Chondrocyte (in vitro differentiated cells): ENCODE results near the gene MRPL28. TPM values are rescaled to one million over a fixed set of nuclear protein-coding genes. Genes with fewer than 3 reads are reported as not detected.

ENCODE experiments used
- DNase-seq: peaks from one replicate; pipeline ENCODE4 v3.0.0; 2021; ENCODE audit warnings: mixed read lengths, low spot score
- H3K27ac Mint-ChIP-seq: one replicate; pipeline ENCODE4 v1.8.0; 2021; ENCODE audit warnings: mild to moderate bottlenecking, moderate library complexity, mixed read lengths; ENCODE audit not compliant: unreplicated experiment
- H3K27me3 Mint-ChIP-seq: 2 replicates; pipeline ENCODE4 v1.8.0; 2021; ENCODE audit warnings: low read depth, mixed read lengths
- H3K36me3 Mint-ChIP-seq: 2 replicates; pipeline ENCODE4 v1.8.0; 2021; ENCODE audit warnings: low read depth, mixed read lengths
- H3K4me1 Mint-ChIP-seq: 2 replicates; pipeline ENCODE4 v1.8.0; 2021; ENCODE audit warnings: low read depth, mild to moderate bottlenecking, mixed read lengths
- H3K4me3 Mint-ChIP-seq: one replicate; pipeline ENCODE4 v1.8.0; 2021; ENCODE audit warnings: mild to moderate bottlenecking, moderate library complexity, mixed read lengths; ENCODE audit not compliant: unreplicated experiment
- H3K9me3 Mint-ChIP-seq: 2 replicates; pipeline ENCODE4 v1.8.0; 2021; ENCODE audit warnings: low read depth, mixed read lengths
- total RNA-seq: library from RNA; stranded (reverse); gene quantifications from 3 replicates; pipeline ENCODE4 v1.2.1, GENCODE V29; 2021
- TF ChIP-seq, protein P1 (sequence below): fragments of 200-600 bp; sonication (generic); IDR thresholded peaks from 2 replicates; pipeline ENCODE4 v1.5.0; 2021; ENCODE audit warnings: antibody characterized with exemption, mild to moderate bottlenecking, moderate library complexity

Gene MRPL28
- total RNA-seq, 1 donor from 2014 or later, result 53.4 TPM

DNA sequence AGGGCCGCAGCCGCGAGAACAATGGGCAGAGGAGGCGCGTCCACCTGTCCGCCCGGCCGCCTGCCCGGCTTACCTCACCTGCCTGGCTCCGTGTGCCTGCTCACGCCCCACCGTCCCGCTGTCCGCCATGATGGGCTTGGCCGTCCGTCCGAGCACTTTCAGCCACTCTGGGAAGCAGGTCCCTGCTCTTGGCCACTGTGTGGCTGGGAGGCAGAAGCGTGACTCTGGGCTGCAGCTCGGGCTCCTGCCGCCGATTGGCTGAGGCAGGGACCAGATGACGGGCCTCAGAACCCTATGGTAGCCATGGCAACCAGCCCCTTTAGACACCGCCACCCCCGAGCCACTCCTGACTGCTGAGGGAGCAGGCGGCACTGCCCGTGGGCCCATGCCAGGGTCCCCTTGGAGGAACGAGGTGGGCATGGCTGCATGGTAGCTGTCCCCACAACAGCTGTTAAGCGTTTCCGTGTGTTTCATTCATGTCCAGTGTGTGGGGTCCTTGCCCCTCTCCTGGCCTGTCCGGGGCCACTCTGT lies 8.9 kb downstream of the MRPL28 start:
- Mint-ChIP-seq H3K9me3 (no peaks in the 10 kb centered on the region), H3K27me3 (no peaks in the 10 kb centered on the region), H3K36me3 (no peaks in the 10 kb centered on the region), H3K4me1 (peaks cover 4% of the 10 kb centered on the region), H3K27ac (no peak overlapping the region), H3K4me3 (no peak overlapping the region)
- DNase-seq, result no peak
- TF ChIP-seq, protein P1, sequence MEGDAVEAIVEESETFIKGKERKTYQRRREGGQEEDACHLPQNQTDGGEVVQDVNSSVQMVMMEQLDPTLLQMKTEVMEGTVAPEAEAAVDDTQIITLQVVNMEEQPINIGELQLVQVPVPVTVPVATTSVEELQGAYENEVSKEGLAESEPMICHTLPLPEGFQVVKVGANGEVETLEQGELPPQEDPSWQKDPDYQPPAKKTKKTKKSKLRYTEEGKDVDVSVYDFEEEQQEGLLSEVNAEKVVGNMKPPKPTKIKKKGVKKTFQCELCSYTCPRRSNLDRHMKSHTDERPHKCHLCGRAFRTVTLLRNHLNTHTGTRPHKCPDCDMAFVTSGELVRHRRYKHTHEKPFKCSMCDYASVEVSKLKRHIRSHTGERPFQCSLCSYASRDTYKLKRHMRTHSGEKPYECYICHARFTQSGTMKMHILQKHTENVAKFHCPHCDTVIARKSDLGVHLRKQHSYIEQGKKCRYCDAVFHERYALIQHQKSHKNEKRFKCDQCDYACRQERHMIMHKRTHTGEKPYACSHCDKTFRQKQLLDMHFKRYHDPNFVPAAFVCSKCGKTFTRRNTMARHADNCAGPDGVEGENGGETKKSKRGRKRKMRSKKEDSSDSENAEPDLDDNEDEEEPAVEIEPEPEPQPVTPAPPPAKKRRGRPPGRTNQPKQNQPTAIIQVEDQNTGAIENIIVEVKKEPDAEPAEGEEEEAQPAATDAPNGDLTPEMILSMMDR, result no peak

DNA sequence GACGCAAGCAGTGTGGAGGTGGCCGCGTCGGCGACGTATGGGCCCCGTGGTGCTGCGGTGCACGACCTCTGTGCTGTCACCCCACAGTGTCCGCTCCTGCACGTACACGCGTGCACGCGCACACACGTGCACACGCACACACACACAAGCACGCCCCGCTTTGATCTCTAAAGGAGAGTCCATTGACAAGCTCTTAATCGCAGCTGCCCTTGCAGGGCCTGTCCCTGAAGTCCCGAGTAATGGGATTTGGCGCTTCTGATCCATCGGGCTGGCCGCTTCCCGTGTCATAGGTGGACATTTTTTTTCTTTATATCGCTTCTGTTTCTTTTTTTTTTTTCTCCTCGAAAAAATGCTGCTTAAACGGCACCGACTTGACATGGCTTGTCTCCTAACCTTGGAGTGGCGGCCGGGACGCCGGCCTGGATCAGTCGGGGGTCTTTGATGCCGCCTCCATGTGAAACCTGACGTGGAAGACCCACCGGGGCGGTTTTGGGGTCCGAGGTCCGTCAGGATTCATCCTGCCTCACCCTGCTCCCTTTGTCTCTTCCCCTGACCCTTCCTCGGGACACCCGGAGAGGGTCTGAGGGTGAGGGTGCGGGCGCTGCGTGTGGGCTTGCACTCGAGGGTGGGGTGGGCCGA lies 9.5 kb downstream of the MRPL28 start:
- Mint-ChIP-seq H3K4me1 (peaks cover 4% of the 10 kb centered on the region), H3K36me3 (no peaks in the 10 kb centered on the region), H3K27me3 (no peaks in the 10 kb centered on the region), H3K9me3 (no peaks in the 10 kb centered on the region), H3K4me3 (no peak overlapping the region), H3K27ac (no peak overlapping the region)
- DNase-seq, result no peak
- TF ChIP-seq, protein P1, result no peak

DNA sequence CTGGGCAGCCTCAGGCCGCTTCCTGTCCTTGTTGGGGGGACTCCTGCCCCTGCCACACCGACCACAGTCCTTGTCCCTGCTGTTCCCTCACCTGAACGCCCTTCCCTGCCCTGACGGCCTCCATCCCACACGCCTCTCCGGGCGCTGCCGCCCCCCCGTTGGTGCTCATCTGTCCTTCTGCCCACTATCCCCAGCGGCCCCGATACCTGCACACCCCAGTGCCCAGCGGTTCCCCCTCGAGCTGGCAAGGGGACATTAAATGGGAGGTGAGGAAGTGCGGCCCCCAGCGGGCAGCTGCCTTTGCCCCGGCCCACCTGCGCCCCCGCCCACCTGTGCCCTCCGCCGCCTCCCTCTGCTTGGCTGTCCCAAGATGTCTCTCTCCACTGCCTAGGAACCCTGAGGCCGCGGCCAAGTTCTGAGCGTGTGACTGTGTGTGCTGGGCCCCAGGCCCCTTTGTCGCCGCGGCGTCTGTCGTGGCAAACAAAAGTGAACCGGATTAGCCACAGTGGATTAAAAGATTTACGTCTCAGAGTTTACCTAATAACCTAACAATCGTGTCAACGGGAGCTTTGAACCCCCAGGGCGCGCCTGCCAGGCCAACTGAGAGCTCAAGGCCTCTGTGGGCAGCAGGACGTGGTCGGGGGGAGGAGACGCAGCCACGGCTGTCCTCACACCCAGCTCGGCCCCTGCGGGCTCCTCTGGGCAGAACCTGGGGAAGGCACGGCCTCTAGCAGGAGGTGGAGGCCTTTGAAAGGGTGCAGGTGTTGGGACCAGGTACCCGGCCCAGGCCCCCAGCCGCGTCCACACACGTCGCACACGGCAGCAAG lies 10.3 kb downstream of the MRPL28 start:
- peaks cover 4% of the 10 kb centered on the region for H3K4me1 Mint-ChIP-seq
- no peak overlapping the region for H3K4me3 Mint-ChIP-seq
- H3K27me3 Mint-ChIP-seq, result no peaks in the 10 kb centered on the region
- no peaks in the 10 kb centered on the region for H3K36me3 Mint-ChIP-seq
- no peak overlapping the region for H3K27ac Mint-ChIP-seq
- H3K9me3 Mint-ChIP-seq, result no peaks in the 10 kb centered on the region
- TF ChIP-seq, protein P1, result no peak
- peak; percentile 85 for DNase-seq

DNA sequence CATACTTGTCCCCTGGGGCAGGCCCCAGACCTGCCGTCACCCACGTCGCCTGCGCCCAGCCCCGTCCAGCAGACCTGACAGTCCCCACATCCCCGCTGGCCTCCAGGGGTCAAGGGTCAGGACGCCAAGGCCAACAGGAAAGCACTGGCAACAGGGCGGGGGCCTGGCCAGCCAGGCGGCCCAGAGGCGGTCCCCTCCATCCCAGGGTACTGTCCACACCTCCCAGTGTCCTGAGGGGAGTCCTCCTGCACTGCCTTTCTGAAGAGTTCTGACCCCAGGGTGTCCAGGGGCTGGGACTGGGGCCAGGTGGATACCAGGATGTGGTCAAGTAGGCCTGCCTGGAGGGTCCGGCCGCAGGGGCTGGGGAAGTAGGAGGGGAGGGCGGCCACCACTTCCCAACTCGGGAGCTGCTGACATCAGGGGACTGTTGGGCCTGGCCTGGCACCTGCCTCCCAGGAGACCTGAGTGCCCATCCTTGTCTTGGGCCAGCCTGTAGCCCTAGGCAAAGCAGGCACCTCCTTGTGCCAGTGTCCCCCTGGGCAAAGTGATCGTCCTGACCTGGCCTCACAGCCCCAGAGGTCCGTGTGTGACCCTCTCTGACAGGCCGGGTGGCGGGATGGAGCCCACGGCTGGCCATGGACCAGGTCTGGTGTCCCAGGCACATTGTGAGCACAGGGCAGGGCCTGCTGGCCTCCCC lies 11.1 kb downstream of the MRPL28 start:
- no peaks in the 10 kb centered on the region for H3K9me3 Mint-ChIP-seq
- no peaks in the 10 kb centered on the region for H3K27me3 Mint-ChIP-seq
- no peak overlapping the region for H3K27ac Mint-ChIP-seq
- H3K36me3 Mint-ChIP-seq, result no peaks in the 10 kb centered on the region
- H3K4me1 Mint-ChIP-seq, result peaks cover 4% of the 10 kb centered on the region
- TF ChIP-seq, protein P1, result no peak
- H3K4me3 Mint-ChIP-seq, result no peak overlapping the region
- DNase-seq, result peak; percentile 93

DNA sequence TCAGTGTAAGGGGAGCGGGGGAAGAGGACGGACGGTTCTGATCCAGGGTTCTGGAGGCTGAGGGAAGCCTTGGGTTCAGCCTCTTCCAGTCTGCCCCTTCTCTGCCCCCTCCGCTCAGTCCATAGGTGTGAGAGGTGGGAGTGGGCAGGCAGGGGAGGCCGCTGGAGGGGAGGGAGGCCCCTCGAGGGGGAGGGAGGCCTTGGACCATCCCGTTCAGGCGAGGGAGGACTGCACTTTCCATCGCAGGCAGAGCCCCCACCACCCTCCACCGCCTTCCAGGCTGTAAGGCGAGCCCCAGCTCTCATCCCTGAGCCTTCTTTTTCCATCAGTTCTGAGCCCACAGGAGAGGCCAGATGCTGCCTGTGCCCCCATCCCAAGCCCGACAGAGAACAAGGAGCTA lies 13.6 kb downstream of the MRPL28 start:
- TF ChIP-seq, protein P1, result no peak
- Mint-ChIP-seq H3K4me3 (no peak overlapping the region), H3K27me3 (no peaks in the 10 kb centered on the region), H3K9me3 (no peaks in the 10 kb centered on the region), H3K36me3 (no peaks in the 10 kb centered on the region), H3K27ac (no peak overlapping the region), H3K4me1 (no peaks in the 10 kb centered on the region)
- DNase-seq, result no peak
